ENCODE data around the gene VPS37D.

DNA sequence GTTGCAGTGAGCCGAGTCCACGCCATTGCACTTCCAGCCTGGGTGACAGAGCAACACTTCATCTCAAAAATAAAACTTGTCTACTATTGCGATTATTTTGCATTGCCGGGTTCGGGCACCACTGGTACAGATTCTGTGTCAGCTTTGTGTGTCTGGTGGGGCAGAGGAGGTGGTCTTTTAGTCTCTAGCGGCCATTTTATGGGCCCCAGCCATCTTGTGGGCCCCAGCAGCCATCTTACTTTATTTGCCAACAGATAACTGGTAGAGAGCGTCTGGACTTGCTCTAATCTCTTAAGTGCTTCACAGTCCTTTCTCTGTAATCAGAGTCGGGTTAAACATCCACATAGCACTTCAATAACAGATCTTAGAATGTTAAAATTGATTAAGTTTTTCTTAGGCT, 20.7 kb downstream of the VPS37D start:
- no peak for TF ChIP-seq EZH2 (IDR thresholded peaks at IDR 0.05)
- TF ChIP-seq POLR2AphosphoS5 (IDR thresholded peaks at IDR 0.05; ENCODE audit: borderline replicate concordance, low read depth, low read length): no peak
- TF ChIP-seq FOXP2 (optimal IDR thresholded peaks at IDR 0.05; ENCODE audit: control extremely low read depth, extremely low read length, insufficient read depth): no peak
